Keratinocyte (primary cell): ENCODE measurements around the gene LAMB4.

Experiments used
- EZH2 ChIP-seq: IDR thresholded peaks from one replicate; pipeline ENCODE4 v1.6.1; 2012; ENCODE audit warnings: inconsistent platforms, mild to moderate bottlenecking, low read length, moderate library complexity
- TF ChIP-seq, protein P1 (sequence below), 3 experiments: IDR thresholded peaks in 1 of 3; conservative IDR thresholded peaks in 1 of 3; optimal IDR thresholded peaks in 1 of 3; 2 replicates in 2 of 3; 3 replicates in 1 of 3; pipeline versions ENCODE3 to v1.5.1; 2011; ENCODE audit warnings: low read length in 3 of 3, mild to moderate bottlenecking in 3 of 3, moderate library complexity in 2 of 3, control low read depth in 1 of 3, inconsistent platforms in 1 of 3; ENCODE audit not compliant: insufficient read depth in 2 of 3; ENCODE audit errors: extremely low read depth in 1 of 3

DNA sequence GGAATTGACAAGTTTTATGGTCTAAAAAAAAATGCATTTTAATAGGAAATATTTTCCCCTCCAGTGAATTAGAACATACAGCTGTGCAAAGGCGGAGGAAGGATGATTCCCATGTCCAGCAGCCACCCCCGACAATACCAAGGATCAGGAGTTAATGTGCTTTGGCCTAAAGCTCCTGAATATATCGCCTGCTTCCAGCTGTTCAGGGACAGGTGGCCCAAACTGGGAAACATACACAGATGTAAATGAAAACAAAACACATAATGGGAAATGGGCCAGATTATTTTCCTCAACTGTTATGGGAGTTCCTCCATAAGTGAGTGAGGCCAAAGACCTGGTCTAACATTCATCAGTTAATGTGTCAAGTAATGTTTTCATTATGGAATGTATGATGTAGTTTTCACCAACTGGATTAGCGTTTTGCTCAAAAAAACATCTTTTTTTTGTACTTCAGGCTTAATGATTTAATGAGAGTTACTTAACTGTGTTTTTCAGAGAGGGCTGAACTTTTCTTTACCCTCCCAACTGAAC, 72.1 kb downstream of the LAMB4 start:
- TF ChIP-seq, protein P1, sequence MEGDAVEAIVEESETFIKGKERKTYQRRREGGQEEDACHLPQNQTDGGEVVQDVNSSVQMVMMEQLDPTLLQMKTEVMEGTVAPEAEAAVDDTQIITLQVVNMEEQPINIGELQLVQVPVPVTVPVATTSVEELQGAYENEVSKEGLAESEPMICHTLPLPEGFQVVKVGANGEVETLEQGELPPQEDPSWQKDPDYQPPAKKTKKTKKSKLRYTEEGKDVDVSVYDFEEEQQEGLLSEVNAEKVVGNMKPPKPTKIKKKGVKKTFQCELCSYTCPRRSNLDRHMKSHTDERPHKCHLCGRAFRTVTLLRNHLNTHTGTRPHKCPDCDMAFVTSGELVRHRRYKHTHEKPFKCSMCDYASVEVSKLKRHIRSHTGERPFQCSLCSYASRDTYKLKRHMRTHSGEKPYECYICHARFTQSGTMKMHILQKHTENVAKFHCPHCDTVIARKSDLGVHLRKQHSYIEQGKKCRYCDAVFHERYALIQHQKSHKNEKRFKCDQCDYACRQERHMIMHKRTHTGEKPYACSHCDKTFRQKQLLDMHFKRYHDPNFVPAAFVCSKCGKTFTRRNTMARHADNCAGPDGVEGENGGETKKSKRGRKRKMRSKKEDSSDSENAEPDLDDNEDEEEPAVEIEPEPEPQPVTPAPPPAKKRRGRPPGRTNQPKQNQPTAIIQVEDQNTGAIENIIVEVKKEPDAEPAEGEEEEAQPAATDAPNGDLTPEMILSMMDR (optimal IDR thresholded peaks at IDR 0.05 in 1 of 3, IDR thresholded peaks at IDR 0.05 in 1 of 3, conservative IDR thresholded peaks at IDR 0.05 in 1 of 3; ENCODE audit: extremely low read depth in 1 of 3, insufficient read depth in 2 of 3, low read length in 3 of 3) = no peak
- TF ChIP-seq EZH2 = no peak
